Esophagus muscularis mucosa (tissue), 3 donors: ENCODE data around the gene PTPRN2.

ENCODE experiments used
- POLR2A ChIP-seq: fragments of 450-650 bp; IDR thresholded peaks from one replicate; pipeline ENCODE4 v1.6.1; 2017; ENCODE audit warnings: antibody characterized with exemption, moderate library complexity, mild to moderate bottlenecking, low read depth
- TF ChIP-seq, protein P1 (sequence below), 3 experiments: fragments of 200-600 bp in 2 of 3; fragments of 450-650 bp in 1 of 3; sonication (generic) in 2 of 3; IDR thresholded peaks; one replicate each; pipeline ENCODE4 v1.5.1; 2017 to 2019; ENCODE audit warnings: antibody characterized with exemption in 3 of 3, mild to moderate bottlenecking in 2 of 3, moderate library complexity in 1 of 3

DNA sequence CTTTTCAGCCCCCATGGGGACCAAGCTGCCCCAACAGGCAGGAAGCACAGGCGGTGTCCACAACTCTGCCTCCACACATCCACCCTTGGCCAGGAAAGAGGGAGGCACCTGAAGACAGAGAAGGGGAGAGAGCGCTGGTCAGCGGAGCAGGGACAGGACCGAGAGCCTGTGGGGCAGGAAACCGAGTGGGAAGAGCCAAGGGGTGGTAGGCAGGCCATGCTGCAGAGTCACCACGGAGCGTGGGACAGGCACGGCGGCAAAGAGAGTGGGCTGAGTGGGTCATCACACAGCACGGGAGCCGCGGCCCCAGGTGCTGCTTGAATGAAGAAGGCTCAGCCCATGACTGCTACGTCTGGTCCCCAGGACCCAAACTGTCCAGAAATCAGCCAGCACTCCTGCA lies 109.8 kb downstream of the PTPRN2 start:
- TF ChIP-seq, protein P1, sequence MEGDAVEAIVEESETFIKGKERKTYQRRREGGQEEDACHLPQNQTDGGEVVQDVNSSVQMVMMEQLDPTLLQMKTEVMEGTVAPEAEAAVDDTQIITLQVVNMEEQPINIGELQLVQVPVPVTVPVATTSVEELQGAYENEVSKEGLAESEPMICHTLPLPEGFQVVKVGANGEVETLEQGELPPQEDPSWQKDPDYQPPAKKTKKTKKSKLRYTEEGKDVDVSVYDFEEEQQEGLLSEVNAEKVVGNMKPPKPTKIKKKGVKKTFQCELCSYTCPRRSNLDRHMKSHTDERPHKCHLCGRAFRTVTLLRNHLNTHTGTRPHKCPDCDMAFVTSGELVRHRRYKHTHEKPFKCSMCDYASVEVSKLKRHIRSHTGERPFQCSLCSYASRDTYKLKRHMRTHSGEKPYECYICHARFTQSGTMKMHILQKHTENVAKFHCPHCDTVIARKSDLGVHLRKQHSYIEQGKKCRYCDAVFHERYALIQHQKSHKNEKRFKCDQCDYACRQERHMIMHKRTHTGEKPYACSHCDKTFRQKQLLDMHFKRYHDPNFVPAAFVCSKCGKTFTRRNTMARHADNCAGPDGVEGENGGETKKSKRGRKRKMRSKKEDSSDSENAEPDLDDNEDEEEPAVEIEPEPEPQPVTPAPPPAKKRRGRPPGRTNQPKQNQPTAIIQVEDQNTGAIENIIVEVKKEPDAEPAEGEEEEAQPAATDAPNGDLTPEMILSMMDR (IDR thresholded peaks at IDR 0.05), result no peak
- TF ChIP-seq POLR2A, result no peak
